Hematopoietic multipotent progenitor cell treated with erythropoietin and hydrocortisone succinate and interleukin-3 and kit ligand, for 15 days (in vitro differentiated cells): ENCODE results near the gene ST3GAL3.
A peak's percentile ranks its signal among the peaks of the same experiment; 100 is the strongest.

Source experiments
- DNase-seq: peaks from one replicate; pipeline ENCODE4 v3.0.0-alpha.2; 2015; ENCODE audit warnings: low spot score

The ST3GAL3 gene

DNA sequence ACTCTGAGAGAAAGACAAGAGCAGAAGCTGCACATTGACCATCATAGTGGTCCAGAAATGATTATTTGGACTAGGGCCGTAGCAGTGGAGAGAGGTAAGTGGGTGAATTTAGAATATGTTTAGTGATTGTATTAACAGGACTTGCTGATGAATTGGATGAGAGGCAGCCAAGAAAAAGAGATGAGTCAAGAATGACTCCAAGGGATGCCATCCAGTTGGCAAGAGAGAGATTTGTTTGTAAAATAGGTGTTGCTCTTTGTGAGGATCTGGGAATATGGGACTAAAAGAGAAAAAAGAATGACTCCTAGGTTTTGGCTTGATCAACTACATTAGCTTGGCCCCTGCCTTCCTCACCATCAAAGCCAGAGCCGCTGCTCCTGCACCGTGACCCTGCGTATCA, 172.1 kb downstream of the ST3GAL3 start:
- DNase-seq, result no peak

DNA sequence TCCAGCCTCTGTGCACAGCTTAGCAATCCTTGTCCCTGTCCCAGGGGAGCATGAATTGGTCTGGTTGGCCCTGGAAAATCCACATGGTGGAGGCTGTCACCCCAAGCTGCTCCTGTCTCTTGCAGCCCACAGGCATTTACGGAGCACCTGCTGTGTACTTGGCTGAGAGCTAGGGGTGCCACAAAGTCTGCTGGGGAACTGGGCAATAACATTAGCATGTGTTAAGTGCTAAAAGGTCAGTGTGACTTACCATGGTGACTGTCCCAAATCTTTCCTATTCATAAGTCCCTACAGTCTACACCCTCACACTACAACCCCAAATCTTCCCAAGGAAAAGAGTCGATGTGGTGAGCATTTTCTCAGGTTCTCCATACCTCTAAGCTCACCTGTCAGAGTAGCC, 172.7 kb downstream of the ST3GAL3 start:
- DNase-seq, result no peak

DNA sequence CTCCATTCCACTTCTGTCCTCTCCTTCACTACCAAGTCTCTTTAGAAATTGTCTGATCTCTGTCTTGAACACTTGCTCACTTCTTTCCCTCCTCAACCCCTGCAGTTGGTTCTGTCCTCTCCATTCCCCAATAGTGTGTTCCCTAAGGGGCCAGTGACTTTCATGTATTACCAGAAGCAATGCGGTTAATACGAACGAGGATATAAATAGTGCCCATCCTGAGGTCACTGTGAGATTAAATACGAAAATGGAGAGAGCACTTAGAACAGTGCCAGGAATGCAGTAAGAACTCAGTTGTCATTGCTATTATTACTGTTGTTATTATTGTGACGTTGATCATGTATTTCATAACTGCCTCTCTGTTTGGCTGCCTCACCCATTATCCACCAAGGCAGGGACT, 173.3 kb downstream of the ST3GAL3 start:
- no peak for DNase-seq

DNA sequence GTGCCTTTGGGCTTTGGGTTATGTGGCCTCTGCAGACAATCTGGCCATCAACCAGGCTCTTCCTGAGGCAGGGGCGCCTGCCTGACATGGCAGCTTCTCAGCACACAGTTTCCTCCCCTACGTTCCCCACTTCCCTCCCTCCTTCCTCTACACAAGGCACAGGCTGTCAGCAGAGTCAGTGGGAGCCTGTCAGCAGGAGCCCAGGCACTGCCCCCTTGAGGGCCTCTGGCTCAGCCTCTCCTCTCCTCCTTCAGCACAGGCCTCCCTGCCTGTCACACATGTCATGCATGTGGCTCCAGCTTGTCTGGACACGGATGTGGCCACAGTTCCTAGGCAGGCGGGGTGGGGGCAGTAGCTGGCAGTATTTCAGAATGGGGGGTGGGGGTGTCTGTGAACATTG, 174.1 kb downstream of the ST3GAL3 start:
- no peak for DNase-seq

DNA sequence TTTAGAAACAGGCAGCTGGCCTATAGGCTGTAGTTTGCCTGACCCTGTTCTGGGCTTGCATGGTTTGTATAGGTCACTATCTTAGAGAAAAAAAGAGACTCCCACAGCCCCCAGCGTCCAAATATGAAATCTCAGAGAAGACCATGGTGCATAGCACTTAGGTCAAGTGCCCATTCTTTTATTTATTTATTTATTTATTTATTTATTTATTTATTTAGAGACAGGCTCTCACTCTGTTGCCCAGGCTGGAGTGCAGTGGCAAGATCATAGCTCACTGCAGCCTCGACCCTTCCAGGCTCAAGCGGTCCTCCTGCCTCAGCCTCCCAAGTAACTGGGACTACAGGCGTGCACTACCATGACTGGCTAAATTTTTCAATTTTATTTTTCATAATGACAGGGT, 175.4 kb downstream of the ST3GAL3 start:
- DNase-seq, result no peak

DNA sequence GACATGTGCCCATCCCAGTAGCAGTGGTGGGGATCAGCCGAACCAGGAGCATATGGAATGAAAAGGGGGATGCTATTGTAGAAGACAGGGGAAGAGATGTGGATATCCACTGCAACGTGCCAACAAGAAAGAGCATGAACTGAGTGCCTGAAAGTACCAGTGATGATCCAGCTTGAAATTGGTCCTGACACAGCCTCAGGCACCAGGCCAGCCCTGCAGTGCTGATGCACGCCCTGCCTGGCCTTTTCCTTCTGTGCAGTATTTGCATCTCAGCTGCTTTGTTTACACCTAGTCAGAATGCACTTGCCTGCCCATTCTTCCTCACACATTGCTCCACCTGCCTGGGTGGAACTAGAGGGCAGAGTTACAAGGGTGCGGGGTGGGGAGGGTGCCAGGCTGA, 176.0 kb downstream of the ST3GAL3 start:
- DNase-seq, result no peak

DNA sequence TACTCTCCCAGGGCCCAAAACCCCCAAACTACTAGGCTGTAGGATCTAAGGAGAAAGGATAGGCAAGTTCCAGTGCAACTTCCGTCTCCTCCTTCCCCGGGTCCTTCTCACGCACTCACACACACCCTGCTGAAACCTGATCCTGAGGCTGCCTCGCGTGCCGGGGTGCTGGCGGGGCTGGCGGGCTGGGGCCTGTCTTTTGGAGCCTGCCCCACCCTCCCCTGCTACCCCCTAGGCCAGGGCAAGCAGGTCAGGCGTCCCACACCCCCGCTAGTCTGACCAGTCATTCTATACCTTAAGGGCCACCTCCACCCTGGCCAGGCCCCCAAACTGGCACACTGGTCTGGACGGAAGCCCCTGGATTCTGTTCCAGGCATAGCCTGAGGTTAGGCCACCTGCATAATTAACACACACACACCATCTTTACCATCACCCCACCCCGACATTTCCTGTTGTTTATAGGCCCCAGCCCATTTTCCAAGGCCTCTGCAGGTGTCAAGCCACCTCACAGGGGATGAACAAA, 178.0 kb downstream of the ST3GAL3 start:
- no peak for DNase-seq

DNA sequence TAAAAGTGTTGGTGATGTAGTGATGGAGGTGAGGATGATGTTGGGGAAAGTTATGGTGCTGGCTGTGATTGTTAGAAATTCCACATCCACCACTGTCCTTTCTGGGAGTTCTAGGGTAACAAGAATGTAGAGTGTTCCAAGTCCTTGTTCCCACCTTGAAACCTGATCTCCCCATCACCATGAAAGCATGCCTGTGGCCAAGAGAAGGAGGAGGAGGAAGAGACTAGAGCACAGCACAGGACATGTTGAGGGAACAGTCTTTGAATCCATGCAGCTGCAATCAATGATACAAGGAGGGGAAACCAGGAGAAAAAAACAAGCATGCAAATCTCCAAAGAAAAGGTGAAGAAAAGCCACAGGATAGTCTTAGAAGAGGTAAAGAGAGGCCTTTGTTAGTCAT, 180.4 kb downstream of the ST3GAL3 start:
- DNase-seq, result no peak

DNA sequence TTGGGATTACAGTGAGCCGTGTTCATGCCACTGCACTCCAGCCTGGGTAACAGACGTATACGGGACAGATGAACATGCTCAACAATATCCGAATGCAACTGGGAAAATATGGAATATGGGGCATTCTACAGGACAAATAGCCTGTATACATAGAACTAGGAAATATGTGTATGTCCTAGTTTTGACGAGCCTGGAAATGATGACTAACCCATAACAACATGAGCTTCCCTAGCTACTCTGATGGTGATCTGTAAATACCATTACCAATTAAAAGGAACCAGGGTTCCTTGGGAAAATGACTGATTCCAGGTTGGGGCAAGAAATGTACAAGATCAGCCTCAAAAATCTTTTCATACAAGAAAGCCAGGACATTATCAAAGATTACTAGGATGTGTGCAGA, 183.5 kb downstream of the ST3GAL3 start:
- DNase-seq, result no peak

DNA sequence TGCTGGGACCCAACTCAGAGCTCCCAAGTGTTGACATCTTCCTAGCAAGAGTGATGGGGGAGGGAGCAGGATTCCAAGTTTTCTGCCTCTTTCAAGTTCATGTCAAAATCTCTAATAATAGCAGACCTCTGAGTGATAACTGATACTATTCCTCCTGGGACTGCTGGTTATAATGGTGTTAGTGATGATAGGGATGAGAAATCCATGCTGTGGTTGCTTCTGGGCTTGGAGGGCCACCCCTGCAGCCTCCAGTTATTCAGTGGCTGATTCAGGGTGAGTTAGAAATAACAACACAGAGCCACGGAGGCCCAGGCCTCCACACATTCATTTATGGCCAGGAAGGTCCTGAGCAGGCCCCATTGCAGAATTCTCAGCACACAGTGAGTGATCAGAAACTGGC, 185.7 kb downstream of the ST3GAL3 start:
- no peak for DNase-seq

DNA sequence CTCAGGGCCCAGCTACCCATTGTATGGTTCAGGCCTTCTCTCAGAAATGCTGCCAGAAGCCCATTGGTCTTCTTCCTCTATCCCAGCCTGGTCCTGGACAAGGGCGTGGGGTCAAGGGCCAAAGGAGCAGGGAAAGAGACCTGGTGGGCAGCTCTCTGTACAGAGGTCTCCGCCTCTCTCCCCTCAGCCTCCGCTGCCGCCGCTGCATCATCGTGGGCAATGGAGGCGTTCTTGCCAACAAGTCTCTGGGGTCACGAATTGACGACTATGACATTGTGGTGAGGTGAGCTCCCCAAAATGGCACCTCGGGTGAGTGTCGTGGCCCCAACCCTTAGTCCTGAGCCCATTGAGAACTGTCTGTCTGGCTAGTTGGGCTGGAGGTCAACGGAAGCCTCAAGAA, 191.6 kb downstream of the ST3GAL3 start:
- no peak for DNase-seq

DNA sequence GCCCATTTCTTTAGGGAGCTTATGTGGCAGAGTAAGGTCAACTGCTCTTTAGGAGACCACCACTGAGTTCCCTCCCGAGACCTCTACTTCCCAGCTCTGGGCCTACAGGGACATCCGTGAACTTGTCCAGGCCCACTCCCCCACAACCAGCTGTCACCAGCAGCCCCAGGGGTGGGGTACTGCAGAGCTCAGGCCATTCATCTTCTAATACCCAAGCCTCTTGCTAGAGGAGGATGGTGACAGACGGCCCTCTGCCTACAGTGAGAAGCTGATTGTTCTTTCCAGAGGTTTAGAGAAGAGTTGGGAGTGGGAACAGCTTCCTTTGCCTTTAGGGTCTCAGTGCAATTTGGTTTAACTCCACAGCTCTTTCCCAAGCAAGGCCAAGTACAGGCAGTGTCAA, 193.1 kb downstream of the ST3GAL3 start:
- no peak for DNase-seq

DNA sequence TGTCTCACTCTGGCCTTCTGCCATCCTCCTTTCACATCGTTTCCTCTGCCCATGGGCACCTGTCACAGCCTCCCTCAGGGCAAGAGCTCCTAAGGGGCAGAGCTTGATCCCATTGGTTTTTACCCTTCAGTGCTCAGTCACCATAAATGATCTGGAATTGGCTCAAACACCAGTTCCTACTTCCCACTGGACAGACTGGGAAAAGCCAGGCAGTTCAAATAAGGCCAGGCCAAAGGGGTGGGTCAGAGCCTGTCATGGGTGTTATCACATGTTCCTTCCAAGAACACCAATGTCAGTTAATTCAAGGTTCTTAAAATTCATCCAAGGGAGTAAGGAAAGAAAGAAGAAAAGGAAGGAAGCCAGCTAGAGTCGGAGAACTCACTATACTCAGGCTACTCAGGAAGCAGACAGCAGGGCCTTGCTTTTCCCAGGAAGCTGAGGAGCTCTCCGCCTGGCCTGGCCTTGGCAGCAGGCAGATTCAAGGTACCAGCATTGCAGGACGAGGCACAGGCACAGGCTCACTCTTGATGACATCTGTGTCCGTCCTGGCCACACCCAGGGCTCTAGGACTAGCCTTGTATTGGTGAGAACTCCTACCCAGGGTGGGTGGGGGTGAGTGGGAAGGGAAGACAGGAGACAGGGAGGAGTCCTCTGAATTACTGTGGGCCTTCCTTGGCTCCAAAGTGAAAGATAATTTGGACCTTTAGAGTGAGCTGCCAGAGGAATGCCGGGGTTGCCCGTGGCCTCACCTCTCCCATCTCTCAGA, 194.0 kb downstream of the ST3GAL3 start:
- DNase-seq, result peak; percentile 10

DNA sequence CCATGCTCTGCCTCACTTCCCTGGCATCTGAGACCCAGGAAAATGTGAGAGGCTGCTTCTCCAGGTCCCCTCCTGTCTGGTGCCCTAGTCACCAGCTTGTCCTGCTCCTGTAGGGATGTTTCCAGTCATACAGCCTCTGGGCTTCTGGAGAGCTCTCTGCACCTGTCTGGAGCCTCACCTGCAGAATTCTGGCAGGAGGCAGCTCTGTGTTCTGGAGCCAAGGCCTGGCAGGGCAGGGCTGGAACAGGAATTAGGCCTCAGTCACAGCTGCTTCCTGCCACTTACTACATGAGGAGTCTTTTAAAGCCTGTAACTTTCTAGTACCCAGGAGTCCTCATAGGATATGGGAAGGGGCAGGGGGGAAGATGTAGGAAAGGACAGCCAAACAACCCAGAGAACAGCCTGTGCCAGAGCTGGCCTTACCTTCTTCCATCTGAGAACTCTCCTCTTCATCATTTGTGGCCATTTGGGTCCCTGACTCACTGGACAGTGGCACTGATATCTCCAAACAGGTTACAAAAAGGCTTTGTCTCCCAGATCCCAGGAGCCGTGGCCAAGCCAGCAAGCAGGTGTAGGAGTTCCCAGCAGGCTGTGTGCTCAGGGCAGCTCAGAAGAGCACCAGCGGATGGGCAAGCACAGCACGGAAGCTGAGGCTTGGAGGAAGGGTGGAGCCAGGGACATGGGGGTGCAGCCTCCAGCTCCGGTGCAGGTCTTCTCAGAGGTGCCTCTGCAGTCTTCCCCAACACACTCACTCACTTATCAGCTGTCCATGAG, 194.9 kb downstream of the ST3GAL3 start:
- no peak for DNase-seq

DNA sequence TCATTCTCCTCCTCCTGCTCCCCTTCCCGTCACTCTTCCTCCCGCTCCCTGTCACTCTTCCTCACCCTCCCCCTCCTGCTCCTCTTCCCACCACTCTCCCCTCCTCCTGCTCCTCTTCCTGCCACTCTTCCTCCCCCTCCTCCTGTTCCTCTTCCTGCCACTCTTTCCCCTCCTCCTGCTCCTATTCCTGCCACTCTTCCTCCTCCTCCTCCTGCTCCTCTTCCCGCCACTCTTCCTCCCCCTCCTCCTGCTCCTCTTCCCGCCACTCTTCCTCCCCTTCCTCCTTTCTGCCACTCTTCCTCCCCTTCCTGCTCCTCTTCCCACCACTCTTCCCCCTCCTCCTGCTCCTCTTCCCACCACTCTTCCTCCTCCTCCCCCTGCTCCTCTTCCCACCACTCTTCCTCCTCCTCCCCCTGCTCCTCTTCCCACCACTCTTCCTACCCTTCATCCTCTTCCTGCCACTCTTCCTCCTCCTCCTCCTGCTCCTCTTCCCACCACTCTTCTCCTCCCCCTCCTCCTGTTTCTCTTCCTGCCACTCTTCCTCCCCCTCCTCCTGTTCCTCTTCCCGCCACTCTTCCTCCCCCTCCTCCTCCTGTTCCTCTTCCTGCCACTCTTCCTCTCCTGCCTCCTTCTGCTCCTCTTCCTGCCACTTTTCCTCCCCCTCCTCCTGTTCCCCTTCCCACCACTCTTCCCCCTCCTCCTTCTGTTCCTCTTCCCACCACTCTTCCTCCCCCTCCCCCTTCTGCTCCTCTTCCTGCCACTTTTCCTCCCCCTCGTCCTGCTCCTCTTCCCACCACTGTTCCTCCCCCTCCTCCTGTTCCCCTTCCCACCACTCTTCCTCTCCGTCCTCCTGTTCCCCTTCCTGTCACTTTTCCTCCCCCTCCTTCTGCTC, 197.6 kb downstream of the ST3GAL3 start:
- no peak for DNase-seq

DNA sequence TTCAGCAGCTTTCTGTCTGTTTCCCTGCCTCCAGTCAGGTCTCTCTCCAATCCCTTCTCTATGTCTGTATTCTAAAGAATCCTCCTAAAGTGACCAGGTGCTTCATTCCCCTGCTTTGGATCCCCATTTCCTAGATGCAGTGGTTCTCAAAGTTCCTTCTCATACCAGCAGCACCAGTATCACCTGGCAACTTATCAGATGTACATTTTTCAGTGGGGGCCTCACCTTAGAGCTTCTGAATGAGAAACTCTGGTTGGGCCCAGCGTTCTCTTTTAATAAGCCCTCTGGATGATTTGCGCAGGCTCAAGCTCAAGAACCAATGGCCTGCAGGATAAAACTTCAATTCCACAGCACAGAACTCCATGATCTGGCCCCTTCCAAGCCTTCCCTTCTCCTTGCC, 200.9 kb downstream of the ST3GAL3 start:
- no peak for DNase-seq

DNA sequence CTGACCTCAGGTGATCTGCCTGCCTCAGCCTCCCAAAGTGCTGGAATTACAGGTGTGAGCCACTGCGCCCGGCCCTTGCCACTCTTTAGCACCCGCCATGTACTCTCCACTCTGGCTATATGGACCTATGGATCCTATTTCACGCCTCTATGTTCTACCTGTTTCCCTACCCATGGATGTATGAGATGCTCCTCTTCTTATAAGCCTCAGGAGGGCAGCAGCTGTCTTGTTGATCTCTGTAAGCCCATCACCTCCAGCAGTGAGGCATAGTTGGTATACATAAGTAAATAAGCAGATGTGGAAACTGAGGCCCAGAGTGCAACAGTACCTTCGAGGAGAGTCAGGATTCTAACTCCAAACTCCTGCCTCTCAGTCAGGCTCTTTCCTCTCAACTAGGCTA, 201.5 kb downstream of the ST3GAL3 start:
- no peak for DNase-seq

DNA sequence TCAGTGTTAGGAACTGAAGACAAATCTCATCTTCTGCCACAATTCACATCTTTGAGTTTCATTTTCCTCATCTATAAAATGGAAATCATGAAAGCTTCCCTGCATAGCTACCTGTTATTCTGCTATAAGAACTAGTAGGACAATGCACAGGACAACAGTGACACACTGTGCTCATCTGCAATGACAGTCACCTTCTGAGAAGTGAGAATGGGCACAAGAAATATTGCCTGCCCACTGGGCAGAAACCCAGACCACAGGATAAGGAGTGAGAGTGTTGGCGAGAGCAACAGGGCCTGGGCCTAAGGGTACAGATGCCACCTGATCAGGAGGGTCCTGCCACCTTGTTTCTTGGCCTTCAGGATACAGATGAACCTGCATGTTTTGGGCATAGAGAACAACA, 203.0 kb downstream of the ST3GAL3 start:
- DNase-seq, result no peak

DNA sequence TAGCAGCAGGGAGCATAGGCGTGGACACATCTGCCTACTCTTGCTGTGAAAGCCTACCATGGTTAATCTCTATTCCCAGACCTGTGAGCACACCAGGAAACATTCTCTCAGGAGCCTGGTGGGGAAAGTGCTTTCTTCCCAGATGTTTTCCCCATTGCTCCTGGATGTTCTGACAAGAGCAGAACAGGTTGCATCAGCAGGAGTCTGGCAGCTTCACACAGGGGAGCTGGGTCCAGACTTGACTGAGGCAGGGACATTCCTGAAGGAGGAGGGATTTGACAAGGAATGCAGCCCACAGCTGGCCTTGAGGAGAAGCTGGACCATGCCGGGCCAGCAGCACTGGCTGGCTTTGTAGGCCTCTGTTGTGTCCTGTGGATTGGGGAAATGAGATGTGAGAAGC, 205.3 kb downstream of the ST3GAL3 start:
- no peak for DNase-seq

DNA sequence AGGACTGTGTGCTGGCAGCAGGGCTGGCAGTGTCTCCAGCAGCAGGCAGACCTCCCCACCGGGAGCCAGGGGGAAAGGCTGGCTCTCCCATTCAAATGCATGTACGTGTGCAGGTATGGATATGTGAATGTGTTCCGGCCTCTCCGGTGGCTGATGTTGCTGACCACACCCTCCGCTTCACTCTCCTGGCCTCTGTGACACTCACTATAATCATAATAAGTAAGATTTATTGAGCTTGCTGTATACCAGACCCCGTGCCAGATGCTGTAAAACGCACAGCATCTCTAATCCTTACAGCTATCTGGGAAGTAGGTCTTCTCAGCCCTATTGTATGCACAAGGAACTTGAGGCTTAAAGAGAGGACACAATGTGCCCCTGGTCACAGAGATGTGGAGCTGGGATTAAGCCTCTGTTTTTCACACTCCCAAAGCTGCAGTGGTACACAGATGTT, 205.7 kb downstream of the ST3GAL3 start:
- DNase-seq, result no peak

DNA sequence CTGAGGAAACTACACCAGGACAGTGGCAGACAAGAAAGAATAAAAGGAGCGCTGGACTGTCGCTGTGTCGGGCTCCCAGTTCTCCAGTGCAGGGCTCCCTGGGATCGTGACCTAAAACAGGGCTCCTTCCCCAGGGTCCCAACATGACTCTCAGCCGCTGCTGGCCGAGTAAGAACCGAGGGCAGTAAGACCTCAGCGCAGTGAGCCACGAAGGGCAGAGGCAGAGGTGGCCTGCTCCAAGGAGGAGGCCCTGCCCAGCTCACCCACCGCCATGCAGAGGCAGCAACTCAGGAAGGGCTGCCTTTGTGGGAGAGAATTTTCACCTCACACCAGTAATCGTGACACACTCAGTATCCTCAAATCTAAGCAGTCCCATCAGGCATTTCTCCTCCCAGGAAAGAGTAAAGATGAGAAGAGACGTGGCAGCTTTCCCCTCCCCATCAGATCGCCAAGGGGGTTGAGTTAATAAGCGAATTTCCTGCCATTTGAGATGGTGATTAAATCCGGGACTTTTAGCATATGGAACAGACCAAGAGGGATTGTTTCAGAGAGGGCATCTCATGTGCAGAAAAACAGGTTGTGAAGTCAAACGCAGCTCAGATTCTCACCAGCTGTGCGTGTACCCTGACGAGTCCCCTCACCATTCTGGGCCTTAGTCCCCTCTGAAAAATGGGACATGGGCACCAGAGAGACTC, 206.5 kb downstream of the ST3GAL3 start:
- DNase-seq, result no peak
